HEK293 (cell line): ENCODE results near the gene PCDH9.

ENCODE experiments used
- CTCF ChIA-PET: fragments of 350-600 bp; formaldehyde crosslinking; extraction: SDS; loops from one replicate; lab custom pipeline; 2021; ENCODE audit warnings: antibody characterized with exemption; lab: Yijun Ruan, JAX
- POLR2A ChIA-PET: fragments of 300-600 bp; formaldehyde crosslinking; extraction: SDS; loops from one replicate; lab custom pipeline; 2020; ENCODE audit warnings: antibody characterized with exemption, inconsistent platforms; lab: Yijun Ruan, JAX
- H3K27ac ChIP-seq: fragments of 200-500 bp; sonication (Bioruptor generic); 2 replicates; pipeline ENCODE4 v1.5.1; 2014; ENCODE audit warnings: low read depth, low read length, control low read depth, inconsistent platforms; ENCODE audit errors: extremely low read depth
- H3K36me3 ChIP-seq, 2 experiments: fragments of 200-500 bp in 1 of 2; sonication (Bioruptor generic) in 1 of 2; 1 replicate in 1 of 2; 2 replicates in 1 of 2; pipeline ENCODE4 v1.5.1; 2014 to 2017; ENCODE audit warnings: inconsistent platforms in 2 of 2, low read length in 2 of 2; ENCODE audit not compliant: control insufficient read depth in 2 of 2, insufficient read depth in 1 of 2
- H3K4me1 ChIP-seq: fragments of 200-500 bp; sonication (Bioruptor generic); 2 replicates; pipeline ENCODE4 v1.5.1; 2014; ENCODE audit warnings: mild to moderate bottlenecking, low read length, inconsistent platforms; ENCODE audit not compliant: control insufficient read depth, insufficient read depth
- H3K4me3 ChIP-seq: 2 replicates; pipeline ENCODE4 v1.5.1; 2011; ENCODE audit warnings: low read depth, mild to moderate bottlenecking, control low read depth, low read length, moderate library complexity
- H3K9me3 ChIP-seq: fragments of 200-500 bp; sonication (Bioruptor generic); 2 replicates; pipeline ENCODE4 v1.5.1; 2014; ENCODE audit warnings: low read depth, low read length, inconsistent platforms; ENCODE audit not compliant: control insufficient read depth, insufficient read depth
- ATF2 ChIP-seq: fragments of 450-650 bp; formaldehyde crosslinking; IDR thresholded peaks from 2 replicates; pipeline ENCODE4 v1.5.1; 2016; ENCODE audit warnings: missing biosample characterization, missing genetic modification characterization, low read depth
- BCL11B ChIP-seq: fragments of 450-650 bp; formaldehyde crosslinking; IDR thresholded peaks from 2 replicates; pipeline ENCODE4 v1.5.1; 2016; ENCODE audit warnings: low read depth, missing biosample characterization, missing genetic modification characterization
- CTCF ChIP-seq: fragments of 450-650 bp; formaldehyde crosslinking; IDR thresholded peaks from 2 replicates; pipeline ENCODE4 v1.5.1; 2016; ENCODE audit warnings: missing biosample characterization, missing genetic modification characterization
- HOXA7 ChIP-seq: sonication (generic); formaldehyde crosslinking; IDR thresholded peaks from 2 replicates; pipeline ENCODE4 v1.8.1; 2022; ENCODE audit warnings: missing genetic modification reagents, borderline replicate concordance
- INSM2 ChIP-seq: fragments of 450-650 bp; formaldehyde crosslinking; IDR thresholded peaks from 2 replicates; pipeline ENCODE4 v1.5.1; 2016; ENCODE audit warnings: missing biosample characterization, missing genetic modification characterization
- MEIS1 ChIP-seq: sonication (generic); formaldehyde crosslinking; IDR thresholded peaks from 2 replicates; pipeline ENCODE4 v1.8.1; 2022; ENCODE audit warnings: missing genetic modification reagents, mild to moderate bottlenecking, borderline replicate concordance
- OSR2 ChIP-seq: fragments of 450-650 bp; formaldehyde crosslinking; IDR thresholded peaks from 2 replicates; pipeline ENCODE4 v1.5.1; 2016; ENCODE audit warnings: missing biosample characterization, missing genetic modification characterization
- PRDM4 ChIP-seq: fragments of 450-650 bp; formaldehyde crosslinking; IDR thresholded peaks from 2 replicates; pipeline ENCODE4 v1.5.1; 2017; ENCODE audit warnings: missing biosample characterization, missing genetic modification characterization
- SP2 ChIP-seq: fragments of 450-650 bp; formaldehyde crosslinking; IDR thresholded peaks from 2 replicates; pipeline ENCODE4 v1.5.1; 2016; ENCODE audit warnings: missing biosample characterization, missing genetic modification characterization
- ZBTB17 ChIP-seq: fragments of 450-650 bp; formaldehyde crosslinking; IDR thresholded peaks from 2 replicates; pipeline ENCODE4 v1.5.1; 2016; ENCODE audit warnings: missing biosample characterization, missing genetic modification characterization
- ZNF138 ChIP-seq: fragments of 450-650 bp; formaldehyde crosslinking; IDR thresholded peaks from 2 replicates; pipeline ENCODE4 v1.5.1; 2016; ENCODE audit warnings: missing biosample characterization, missing genetic modification characterization, borderline replicate concordance
- ZNF155 ChIP-seq: fragments of 450-650 bp; formaldehyde crosslinking; IDR thresholded peaks from 2 replicates; pipeline ENCODE4 v1.5.1; 2016; ENCODE audit warnings: missing biosample characterization, missing genetic modification characterization
- ZNF157 ChIP-seq: fragments of 450-650 bp; formaldehyde crosslinking; IDR thresholded peaks from 2 replicates; pipeline ENCODE4 v1.5.1; 2016; ENCODE audit warnings: missing biosample characterization, missing genetic modification characterization
- ZNF184 ChIP-seq: fragments of 450-650 bp; IDR thresholded peaks from 2 replicates; pipeline ENCODE4 v1.5.1; 2018; ENCODE audit warnings: missing biosample characterization, mild to moderate bottlenecking, missing genetic modification characterization
- ZNF214 ChIP-seq: fragments of 450-650 bp; formaldehyde crosslinking; IDR thresholded peaks from 2 replicates; pipeline ENCODE4 v1.5.1; 2017; ENCODE audit warnings: missing biosample characterization, mild to moderate bottlenecking, missing genetic modification characterization, borderline replicate concordance
- ZNF223 ChIP-seq: fragments of 450-650 bp; formaldehyde crosslinking; IDR thresholded peaks from 2 replicates; pipeline ENCODE4 v1.5.1; 2016; ENCODE audit warnings: missing biosample characterization, missing genetic modification characterization
- ZNF24 ChIP-seq: fragments of 450-650 bp; formaldehyde crosslinking; IDR thresholded peaks from 2 replicates; pipeline ENCODE4 v1.5.1; 2016; ENCODE audit warnings: missing biosample characterization, missing genetic modification characterization
- ZNF266 ChIP-seq: fragments of 450-650 bp; formaldehyde crosslinking; IDR thresholded peaks from 2 replicates; pipeline ENCODE4 v1.5.1; 2016; ENCODE audit warnings: missing biosample characterization, missing genetic modification characterization, low read depth
- ZNF292 ChIP-seq: fragments of 450-650 bp; formaldehyde crosslinking; IDR thresholded peaks from 2 replicates; pipeline ENCODE4 v1.5.1; 2016; ENCODE audit warnings: low read depth, missing biosample characterization, missing genetic modification characterization, borderline replicate concordance
- ZNF548 ChIP-seq: fragments of 450-650 bp; formaldehyde crosslinking; IDR thresholded peaks from 2 replicates; pipeline ENCODE4 v1.5.1; 2016; ENCODE audit warnings: missing biosample characterization, missing genetic modification characterization
- ZNF560 ChIP-seq: fragments of 450-650 bp; formaldehyde crosslinking; IDR thresholded peaks from 2 replicates; pipeline ENCODE4 v1.5.1; 2017; ENCODE audit warnings: missing biosample characterization, missing genetic modification characterization, borderline replicate concordance
- ZNF585B ChIP-seq: fragments of 450-650 bp; formaldehyde crosslinking; IDR thresholded peaks from 2 replicates; pipeline ENCODE4 v1.5.1; 2016; ENCODE audit warnings: missing biosample characterization, missing genetic modification characterization
- ZNF624 ChIP-seq: fragments of 450-650 bp; formaldehyde crosslinking; IDR thresholded peaks from 2 replicates; pipeline ENCODE4 v1.5.1; 2017; ENCODE audit warnings: missing biosample characterization, missing genetic modification characterization
- ZNF768 ChIP-seq: fragments of 450-650 bp; formaldehyde crosslinking; IDR thresholded peaks from 2 replicates; pipeline ENCODE4 v1.5.1; 2018; ENCODE audit warnings: missing biosample characterization, mild to moderate bottlenecking, missing genetic modification characterization
- TF ChIP-seq, protein P1 (sequence below): fragments of 450-650 bp; formaldehyde crosslinking; optimal IDR thresholded peaks from 2 replicates; pipeline ENCODE3; 2016; ENCODE audit warnings: missing biosample characterization, mild to moderate bottlenecking, missing genetic modification characterization
- TF ChIP-seq, protein P2 (sequence below): fragments of 450-650 bp; formaldehyde crosslinking; IDR thresholded peaks from 2 replicates; pipeline ENCODE4 v1.5.1; 2016; ENCODE audit warnings: missing biosample characterization, missing genetic modification characterization

Gene PCDH9

DNA sequence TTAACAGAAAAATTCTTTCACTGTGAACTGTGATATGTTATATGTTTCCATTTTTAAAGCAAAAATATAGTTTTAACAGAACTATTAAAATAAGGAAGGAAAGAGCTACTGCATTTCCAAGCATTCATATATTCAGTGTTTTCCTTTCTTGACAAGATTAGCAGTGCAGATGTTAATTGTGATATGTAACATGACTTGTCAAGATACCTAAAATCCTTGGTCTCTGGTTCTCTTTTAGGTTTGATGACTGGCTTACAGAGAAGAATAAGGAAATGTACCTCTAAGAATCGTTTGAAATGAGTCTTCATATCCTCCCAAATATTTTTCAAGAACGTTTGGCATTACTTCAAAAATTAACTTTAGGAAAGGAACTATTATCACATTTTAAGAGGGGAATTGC lies 907.2 kb downstream of the PCDH9 start:
- Histone ChIP-seq H3K27ac (no peak overlapping the region), H3K4me1 (no peaks in the 10 kb centered on the region), H3K36me3 (no peaks in the 10 kb centered on the region), H3K9me3 (no peaks in the 10 kb centered on the region), H3K4me3 (no peak overlapping the region)
- POLR2A ChIA-PET: no interaction called here
- CTCF ChIA-PET: no interaction called here
- TF ChIP-seq ZNF184 (tag by site-specific recombination) (no peak), ZNF560 (tag by site-specific recombination) (no peak), OSR2 (tag by site-specific recombination) (no peak), ZNF548 (tag by site-specific recombination) (no peak), SP2 (tag by site-specific recombination) (no peak), ZNF24 (tag by site-specific recombination) (no peak), BCL11B (no peak), PRDM4 (no peak), ZNF585B (tag by site-specific recombination) (no peak), ZNF155 (tag by site-specific recombination) (no peak), CTCF (tag by site-specific recombination) (no peak), ZNF138 (tag by site-specific recombination) (no peak), ATF2 (tag by site-specific recombination) (no peak), ZNF292 (tag by site-specific recombination) (no peak), ZBTB17 (no peak), HOXA7 (CRISPR knock-in tag) (no peak), ZNF768 (tag by site-specific recombination) (no peak), ZNF266 (tag by site-specific recombination) (no peak), ZNF157 (tag by site-specific recombination) (no peak)
- TF ChIP-seq, protein P1, sequence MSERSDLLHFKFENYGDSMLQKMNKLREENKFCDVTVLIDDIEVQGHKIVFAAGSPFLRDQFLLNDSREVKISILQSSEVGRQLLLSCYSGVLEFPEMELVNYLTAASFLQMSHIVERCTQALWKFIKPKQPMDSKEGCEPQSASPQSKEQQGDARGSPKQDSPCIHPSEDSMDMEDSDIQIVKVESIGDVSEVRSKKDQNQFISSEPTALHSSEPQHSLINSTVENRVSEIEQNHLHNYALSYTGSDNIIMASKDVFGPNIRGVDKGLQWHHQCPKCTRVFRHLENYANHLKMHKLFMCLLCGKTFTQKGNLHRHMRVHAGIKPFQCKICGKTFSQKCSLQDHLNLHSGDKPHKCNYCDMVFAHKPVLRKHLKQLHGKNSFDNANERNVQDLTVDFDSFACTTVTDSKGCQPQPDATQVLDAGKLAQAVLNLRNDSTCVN (tag by site-specific recombination): no peak

DNA sequence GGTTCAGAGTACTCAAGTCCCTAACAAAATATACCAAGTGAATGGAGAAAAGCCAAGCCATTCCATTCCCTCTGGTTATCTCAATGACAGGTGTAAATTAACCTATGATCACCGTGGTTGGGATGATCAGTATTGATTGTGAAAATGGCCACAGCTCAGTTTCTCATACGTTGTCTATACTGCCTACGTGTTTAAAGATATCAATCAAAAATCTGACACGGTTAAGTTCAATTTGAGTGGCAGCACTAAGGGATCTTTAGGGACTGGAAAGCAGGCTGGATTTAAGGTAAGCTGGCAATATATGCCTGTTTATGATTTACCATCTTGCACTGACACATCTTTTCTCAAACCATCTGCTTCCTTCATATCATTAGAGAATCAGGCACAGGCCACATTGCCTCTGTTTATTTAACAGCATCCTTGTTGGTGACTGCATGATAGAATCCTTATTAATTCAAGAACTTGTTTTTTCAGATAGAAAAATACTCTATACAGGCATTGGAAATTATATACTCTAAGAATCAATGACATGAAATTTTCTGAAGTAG lies 907.9 kb downstream of the PCDH9 start:
- Histone ChIP-seq H3K9me3 (no peaks in the 10 kb centered on the region), H3K36me3 (no peaks in the 10 kb centered on the region), H3K4me3 (no peak overlapping the region), H3K4me1 (no peaks in the 10 kb centered on the region), H3K27ac (no peak overlapping the region)
- POLR2A ChIA-PET: interaction anchor here (0.5 kb wide), 1 partner anchor 68 kb away, joined by 3 read pairs; no protein-coding TSS in a partner anchor
- CTCF ChIA-PET: no interaction called here
- TF ChIP-seq INSM2 (tag by site-specific recombination) (no peak), ZNF214 (tag by site-specific recombination) (no peak), ZNF24 (tag by site-specific recombination) (no peak), ZNF223 (tag by site-specific recombination) (no peak), ZNF266 (tag by site-specific recombination) (no peak), MEIS1 (CRISPR knock-in tag) (no peak), ZNF624 (tag by site-specific recombination) (no peak)
- TF ChIP-seq, protein P2, sequence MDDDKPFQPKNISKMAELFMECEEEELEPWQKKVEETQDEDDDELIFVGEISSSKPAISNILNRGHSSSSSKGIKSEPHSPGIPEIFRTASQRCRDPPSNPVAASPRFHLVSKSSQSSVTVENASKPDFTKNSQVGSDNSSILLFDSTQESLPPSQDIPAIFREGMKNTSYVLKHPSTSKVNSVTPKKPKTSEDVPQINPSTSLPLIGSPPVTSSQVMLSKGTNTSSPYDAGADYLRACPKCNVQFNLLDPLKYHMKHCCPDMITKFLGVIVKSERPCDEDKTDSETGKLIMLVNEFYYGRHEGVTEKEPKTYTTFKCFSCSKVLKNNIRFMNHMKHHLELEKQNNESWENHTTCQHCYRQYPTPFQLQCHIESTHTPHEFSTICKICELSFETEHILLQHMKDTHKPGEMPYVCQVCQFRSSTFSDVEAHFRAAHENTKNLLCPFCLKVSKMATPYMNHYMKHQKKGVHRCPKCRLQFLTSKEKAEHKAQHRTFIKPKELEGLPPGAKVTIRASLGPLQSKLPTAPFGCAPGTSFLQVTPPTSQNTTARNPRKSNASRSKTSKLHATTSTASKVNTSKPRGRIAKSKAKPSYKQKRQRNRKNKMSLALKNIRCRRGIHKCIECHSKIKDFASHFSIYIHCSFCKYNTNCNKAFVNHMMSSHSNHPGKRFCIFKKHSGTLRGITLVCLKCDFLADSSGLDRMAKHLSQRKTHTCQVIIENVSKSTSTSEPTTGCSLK (tag by site-specific recombination): no peak
